BLaER1 treated with 17β-estradiol and CSF1 and Interleukin-3, amounts not matched to agents 10 nM and 100 nM (cell line): ENCODE results near the gene SMYD1.
"Not testable (repeated sequence)": the region's sequence is repeated elsewhere in the genome, so short reads cannot be mapped to it uniquely, and the experiment has no call there.

ENCODE experiments used
- H3K27ac ChIP-seq, 11 experiments: shearing (Covaris generic); formaldehyde crosslinking; 2 replicates each; pipeline ENCODE4 v1.8.1; 2022
- H3K27me3 ChIP-seq, 11 experiments: shearing (Covaris generic); formaldehyde crosslinking; 2 replicates each; pipeline ENCODE4 v1.8.1; 2022
- H3K36me3 ChIP-seq, 11 experiments: shearing (Covaris generic); formaldehyde crosslinking; 2 replicates each; pipeline ENCODE4 v1.8.1; 2022
- H3K4me1 ChIP-seq, 10 experiments: shearing (Covaris generic); formaldehyde crosslinking; 2 replicates each; pipeline ENCODE4 v1.8.1; 2022
- H3K4me2 ChIP-seq, 11 experiments: shearing (Covaris generic); formaldehyde crosslinking; 2 replicates each; pipeline ENCODE4 v1.8.1; 2022
- H3K4me3 ChIP-seq, 10 experiments: shearing (Covaris generic); formaldehyde crosslinking; 2 replicates each; pipeline ENCODE4 v1.8.1; 2022
- H3K9ac ChIP-seq, 11 experiments: shearing (Covaris generic); formaldehyde crosslinking; 2 replicates each; pipeline ENCODE4 v1.8.1; 2022
- H3K9me3 ChIP-seq, 11 experiments: shearing (Covaris generic); formaldehyde crosslinking; replicated peaks in 1 of 11; 2 replicates each; pipeline ENCODE4 v1.8.1; 2022
- H4K20me1 ChIP-seq, 11 experiments: shearing (Covaris generic); formaldehyde crosslinking; 2 replicates each; pipeline ENCODE4 v1.8.1; 2022
- Cebpa-rat ChIP-seq, 11 experiments: shearing (Covaris generic); IDR thresholded peaks; 2 replicates each; pipeline ENCODE4 v1.8.1; 2022

The SMYD1 gene

DNA sequence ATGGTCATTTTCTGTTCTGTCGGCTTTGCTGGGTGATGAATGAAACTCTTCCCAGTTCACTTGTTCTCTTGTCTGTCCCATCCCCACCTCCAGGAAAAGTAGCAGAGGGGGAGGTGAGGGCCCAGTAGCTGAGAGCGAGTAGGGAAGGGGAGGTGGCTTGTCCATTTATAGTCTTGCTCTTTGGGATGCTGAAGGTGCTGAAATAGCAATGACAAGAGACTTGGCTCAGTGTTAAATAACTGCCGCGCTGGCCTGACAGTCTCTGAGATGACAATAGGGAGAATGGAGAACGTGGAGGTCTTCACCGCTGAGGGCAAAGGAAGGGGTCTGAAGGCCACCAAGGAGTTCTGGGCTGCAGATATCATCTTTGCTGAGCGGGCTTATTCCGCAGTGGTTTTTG lies at the start of gene SMYD1:
Gene SMYD1, plus strand, starts transcription at position 228 of the 400 bp plus-strand sequence. Its CDS starts 40 bp downstream, at position 268.
- no peak within 1 kb of the TSS for H3K4me3 ChIP-seq
- H3K27ac ChIP-seq: no peak within 1 kb of the TSS
- no peak for TF ChIP-seq Cebpa-rat (IDR thresholded peaks at IDR 0.05)

DNA sequence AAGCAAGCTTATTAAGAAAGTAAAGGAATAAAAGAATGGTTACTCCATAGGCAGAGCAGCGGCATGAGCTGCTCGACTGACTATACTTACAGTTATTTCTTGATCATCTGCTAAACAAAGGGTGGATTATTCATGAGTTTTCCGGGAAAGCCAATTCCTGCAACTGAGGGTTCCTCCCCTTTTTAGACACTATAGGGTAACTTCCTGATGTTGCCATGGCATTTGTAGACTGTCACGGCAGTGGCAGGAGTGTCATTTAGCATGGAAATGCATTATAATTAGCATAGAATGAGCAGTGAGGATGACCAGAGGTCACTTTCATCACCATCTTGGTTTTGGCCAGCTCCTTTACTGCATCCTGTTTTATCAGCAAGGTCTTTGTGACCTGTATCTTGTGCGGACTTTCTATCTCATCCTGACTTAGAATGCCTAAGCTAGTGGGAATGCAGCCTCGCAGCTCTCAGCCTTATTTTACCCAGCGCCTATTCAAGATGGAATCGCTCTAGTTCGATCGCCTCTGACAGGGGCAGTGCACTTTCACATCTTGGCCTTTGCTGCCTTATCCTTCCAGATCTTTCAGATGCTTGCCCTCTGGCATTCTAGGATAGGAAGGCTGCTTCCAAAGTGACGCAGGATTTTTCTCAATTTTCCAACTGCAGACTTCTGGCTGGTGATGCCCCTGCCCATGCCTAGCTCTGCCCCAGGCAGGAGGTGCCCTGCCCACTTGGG lies 49.4 kb upstream of the SMYD1 start:
- not testable (repeated sequence) for H3K27ac ChIP-seq, H3K36me3 ChIP-seq, H4K20me1 ChIP-seq, H3K27me3 ChIP-seq, H3K4me3 ChIP-seq, H3K4me2 ChIP-seq, H3K4me1 ChIP-seq, H3K9ac ChIP-seq
- H3K9me3 ChIP-seq: peaks cover 12 to 19% (median 16%) of the 10 kb centered on the region in 11 experiments

More for the DNA sequence above, at the start of gene SMYD1:
- Histone ChIP-seq H3K36me3 (no peaks in the 10 kb centered on the region), H3K4me1 (no peaks in the 10 kb centered on the region), H3K4me2 (no peak within 1 kb of the TSS), H3K9me3 (no peaks in the 10 kb centered on the region), H4K20me1 (no peaks in the 10 kb centered on the region; a peak in 1 of 22 replicates), H3K27me3 (no peaks in the 10 kb centered on the region), H3K9ac (no peak within 1 kb of the TSS)

DNA sequence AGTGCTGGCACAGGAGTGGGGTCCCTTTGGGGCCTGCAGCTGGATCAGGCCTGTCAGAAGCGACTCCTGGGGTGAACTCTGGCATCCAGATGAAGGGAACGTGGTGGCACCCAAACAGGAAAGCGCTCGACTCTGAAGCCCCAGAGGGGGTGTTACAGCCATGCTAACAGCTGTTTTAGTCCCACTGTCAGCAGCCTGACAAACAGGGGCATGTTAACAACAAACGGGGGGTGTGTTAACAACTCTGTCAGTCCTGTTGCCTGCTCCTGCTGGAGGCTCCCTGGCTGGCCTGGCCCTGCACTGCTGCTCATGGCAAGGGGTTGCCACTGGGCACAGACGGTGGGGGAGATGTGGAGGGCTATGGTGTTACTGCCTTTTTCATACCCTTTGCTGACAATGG lies 48.7 kb upstream of the SMYD1 start:
- no peak for TF ChIP-seq Cebpa-rat (IDR thresholded peaks at IDR 0.05)
- Histone ChIP-seq H3K4me2 (no peak overlapping the region), H3K9ac (no peak overlapping the region), H3K27me3 (no peaks in the 10 kb centered on the region), H3K9me3 (peaks cover 12 to 19% (median 16%) of the 10 kb centered on the region in 11 experiments), H3K36me3 (0 out of 22 replicates have a peak, but pooled peaks cover 0 to 3% (median 0%) of the 10 kb centered on the region in 11 experiments), H3K4me1 (peaks cover 0 to 7% (median 6%) of the 10 kb centered on the region in 10 experiments; a peak in 13 of 20 replicates), H4K20me1 (no peaks in the 10 kb centered on the region; a peak in 1 of 22 replicates), H3K4me3 (no peak overlapping the region), H3K27ac (no peak overlapping the region)

DNA sequence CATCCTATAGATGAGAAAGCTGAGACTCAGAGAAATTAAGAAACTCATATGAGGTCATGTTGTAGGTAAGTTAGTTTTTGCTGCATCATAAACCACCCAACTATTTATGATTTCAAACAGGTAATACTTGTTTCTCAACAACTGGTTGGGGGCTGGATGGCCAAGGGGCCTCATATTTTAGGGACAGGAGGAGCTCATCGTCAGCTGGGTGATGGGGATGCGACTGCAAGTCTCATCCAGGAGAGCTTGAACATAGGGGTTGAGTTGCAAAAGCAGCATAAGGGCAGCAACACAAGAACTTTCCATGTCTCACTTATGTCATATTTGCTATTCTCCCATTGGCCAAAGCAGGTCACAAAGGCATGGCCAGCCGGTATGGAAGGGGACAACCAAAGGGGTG lies 47.6 kb upstream of the SMYD1 start:
- no peaks in the 10 kb centered on the region for H3K27me3 ChIP-seq
- no peak overlapping the region for H3K27ac ChIP-seq
- H3K9me3 ChIP-seq: peaks cover 12 to 19% (median 16%) of the 10 kb centered on the region in 11 experiments
- no peak overlapping the region for H3K9ac ChIP-seq
- no peak overlapping the region for H3K4me2 ChIP-seq
- TF ChIP-seq Cebpa-rat (IDR thresholded peaks at IDR 0.05): no peak
- no peaks in the 10 kb centered on the region; a peak in 1 of 22 replicates for H4K20me1 ChIP-seq
- H3K4me3 ChIP-seq: no peak overlapping the region
- peaks cover 0 to 7% (median 6%) of the 10 kb centered on the region in 10 experiments; a peak in 13 of 20 replicates for H3K4me1 ChIP-seq
- peaks cover 0 to 11% (median 0%) of the 10 kb centered on the region in 11 experiments; a peak in 2 of 22 replicates for H3K36me3 ChIP-seq

DNA sequence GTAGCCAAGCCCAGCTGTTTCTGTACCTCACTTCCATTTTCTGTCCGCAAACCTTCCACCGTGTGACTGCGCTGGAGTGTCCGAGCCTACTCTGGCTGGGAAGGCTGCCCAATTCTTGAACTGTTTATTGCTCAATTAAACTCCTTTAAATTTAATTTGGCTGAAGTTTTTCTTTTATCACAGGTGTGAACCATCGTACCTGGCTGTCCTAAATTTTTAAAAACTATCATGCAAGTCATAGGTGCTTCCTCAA lies 45.0 kb upstream of the SMYD1 start:
- peaks cover 12 to 19% (median 16%) of the 10 kb centered on the region in 11 experiments for H3K9me3 ChIP-seq
- H3K36me3 ChIP-seq: peaks cover 0 to 37% (median 21%) of the 10 kb centered on the region in 11 experiments; a peak in 19 of 22 replicates
- no peak overlapping the region for H3K9ac ChIP-seq
- no peaks in the 10 kb centered on the region for H3K27me3 ChIP-seq
- peaks cover 0 to 3% (median 0%) of the 10 kb centered on the region in 11 experiments; a peak in 1 of 22 replicates for H4K20me1 ChIP-seq
- TF ChIP-seq Cebpa-rat (IDR thresholded peaks at IDR 0.05): no peak
- H3K4me1 ChIP-seq: peaks cover 0 to 25% (median 3%) of the 10 kb centered on the region in 10 experiments; a peak in 14 of 20 replicates
- no peak overlapping the region for H3K27ac ChIP-seq
- H3K4me3 ChIP-seq: no peak overlapping the region
- H3K4me2 ChIP-seq: no peak overlapping the region

DNA sequence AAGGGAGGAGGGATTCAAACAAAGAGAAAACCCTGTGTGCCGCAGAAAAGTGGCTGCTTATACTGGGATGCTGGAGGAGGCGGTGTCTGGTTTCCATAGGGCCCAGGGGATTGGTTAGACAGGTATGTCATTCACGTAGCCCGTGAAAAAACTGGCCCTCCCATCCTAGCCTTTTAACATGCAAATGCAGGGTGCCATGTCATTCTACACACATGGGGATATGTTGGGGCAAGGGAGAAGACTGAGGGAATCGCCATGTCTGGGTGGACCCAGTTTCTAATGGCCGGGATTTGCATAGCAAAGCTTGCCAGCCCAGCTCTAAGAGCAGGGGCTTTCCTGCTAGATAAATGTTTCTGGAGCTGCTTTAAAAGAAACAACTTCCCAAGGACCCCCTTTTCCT lies 43.1 kb upstream of the SMYD1 start:
- no peak overlapping the region for H3K4me3 ChIP-seq

DNA sequence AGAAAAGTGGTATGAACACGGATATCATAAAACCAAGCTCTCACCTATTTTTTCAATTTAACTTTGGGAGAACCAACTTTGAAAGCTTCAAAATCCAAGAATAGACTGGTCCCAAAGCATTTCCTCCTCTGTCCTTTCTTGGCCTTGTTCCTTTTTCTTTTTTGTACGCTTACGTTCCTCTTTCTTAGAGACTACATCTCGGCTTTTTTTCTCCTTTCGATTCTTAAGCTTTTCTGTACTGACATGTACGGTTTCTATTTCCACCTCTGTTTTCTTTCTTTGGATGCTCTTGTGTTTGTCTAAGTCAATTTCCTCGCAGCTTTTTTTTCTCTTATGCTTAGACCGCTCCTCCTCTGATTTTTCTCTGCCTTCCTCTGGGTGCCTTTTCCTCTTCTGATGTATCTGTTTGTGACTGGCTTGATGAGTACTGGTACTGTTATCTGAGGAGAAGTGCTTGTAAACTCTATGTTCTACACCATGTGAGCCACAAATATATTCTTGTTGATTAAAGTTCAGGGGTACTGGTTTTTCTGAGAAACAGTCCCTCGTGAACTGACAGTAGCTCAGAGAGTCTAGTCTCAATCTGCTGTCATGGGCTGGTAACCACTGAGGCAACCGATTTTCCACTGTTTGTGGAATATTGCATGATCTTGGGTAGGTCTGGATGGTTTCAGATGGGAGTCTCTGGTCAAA lies 39.8 kb upstream of the SMYD1 start:
- TF ChIP-seq Cebpa-rat (IDR thresholded peaks at IDR 0.05): no peak
- Histone ChIP-seq H3K27me3 (no peaks in the 10 kb centered on the region), H3K4me1 (peaks cover 0 to 44% (median 13%) of the 10 kb centered on the region in 10 experiments; a peak in 16 of 20 replicates), H3K36me3 (peaks cover 46 to 89% (median 69%) of the 10 kb centered on the region in 11 experiments), H3K4me3 (peak overlapping the region in 2 of 10 experiments; percentile 34 to 43; a peak in 5 of 20 replicates), H4K20me1 (peaks cover 0 to 11% (median 0%) of the 10 kb centered on the region in 11 experiments; a peak in 3 of 22 replicates), H3K9ac (peak overlapping the region in 7 of 11 experiments; percentile 2 to 59 (median 24); a peak in 10 of 22 replicates), H3K9me3 (no peaks in the 10 kb centered on the region), H3K27ac (peak overlapping the region in 6 of 11 experiments; percentile 3 to 53 (median 38); a peak in 7 of 22 replicates), H3K4me2 (peak overlapping the region; percentile 0 to 84 (median 31); a peak in 16 of 22 replicates)

More for the DNA sequence above, 43.1 kb upstream of the SMYD1 start:
- peaks cover 6 to 8% (median 7%) of the 10 kb centered on the region in 11 experiments for H3K9me3 ChIP-seq
- H3K4me2 ChIP-seq: no peak overlapping the region
- no peaks in the 10 kb centered on the region for H3K27me3 ChIP-seq
- TF ChIP-seq Cebpa-rat (IDR thresholded peaks at IDR 0.05): no peak
- no peak overlapping the region for H3K9ac ChIP-seq
- peaks cover 0 to 4% (median 0%) of the 10 kb centered on the region in 11 experiments; a peak in 1 of 22 replicates for H4K20me1 ChIP-seq
- peaks cover 14 to 56% (median 37%) of the 10 kb centered on the region in 11 experiments for H3K36me3 ChIP-seq
- H3K27ac ChIP-seq: no peak overlapping the region
- peaks cover 0 to 44% (median 13%) of the 10 kb centered on the region in 10 experiments; a peak in 16 of 20 replicates for H3K4me1 ChIP-seq

DNA sequence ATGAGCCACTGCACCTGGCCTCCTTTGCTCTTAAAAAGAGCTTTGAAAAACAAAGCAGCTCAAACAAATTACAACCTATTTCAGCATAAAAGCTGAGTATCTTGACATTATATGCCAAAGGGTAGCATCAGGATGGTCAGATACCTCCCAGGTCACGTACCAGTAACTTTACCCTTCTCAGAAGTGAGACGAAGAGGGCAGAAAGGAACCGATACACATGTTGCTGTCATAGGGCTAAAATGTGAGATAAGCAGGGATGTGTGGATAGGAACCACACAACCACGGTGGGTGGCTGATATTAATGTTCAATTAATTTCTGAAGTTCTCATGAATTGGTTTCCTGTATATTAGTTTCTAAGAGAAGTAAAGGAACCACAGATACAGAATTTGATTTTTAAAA lies 38.7 kb upstream of the SMYD1 start:
- peak overlapping the region in 5 of 11 experiments; percentile 5 to 84 (median 65); a peak in 6 of 22 replicates for H3K4me2 ChIP-seq
- no peak overlapping the region for H3K4me3 ChIP-seq
- H3K9ac ChIP-seq: no peak overlapping the region
- no peaks in the 10 kb centered on the region for H3K27me3 ChIP-seq
- H4K20me1 ChIP-seq: peaks cover 0 to 13% (median 0%) of the 10 kb centered on the region in 11 experiments; a peak in 3 of 22 replicates
- H3K4me1 ChIP-seq: peaks cover 0 to 44% (median 13%) of the 10 kb centered on the region in 10 experiments; a peak in 16 of 20 replicates
- no peak overlapping the region for H3K27ac ChIP-seq
- H3K9me3 ChIP-seq: no peaks in the 10 kb centered on the region
- no peak for TF ChIP-seq Cebpa-rat (IDR thresholded peaks at IDR 0.05)
- peaks cover 56 to 100% (median 80%) of the 10 kb centered on the region in 11 experiments for H3K36me3 ChIP-seq
